Activated gamma-delta T cell treated with anti-CD3 and anti-CD28 coated beads, Interleukin-2, amount 50 U/mL, for 16 hours (primary cell): ENCODE results near the gene ATP6V0A1.
"Not testable (repeated sequence)": the region's sequence is repeated elsewhere in the genome, so short reads cannot be mapped to it uniquely, and the experiment has no call there.

Source experiments
- DNase-seq: peaks from one replicate; pipeline ENCODE4 v3.0.0-alpha.2; 2020; ENCODE audit warnings: low read depth

The ATP6V0A1 gene

GRCh38 chr17:42477173-42477572 is 18.5 kb downstream of the ATP6V0A1 start:
- no peak for DNase-seq

- not testable (repeated sequence) for DNase-seq
These were observed 19.1 kb downstream of the ATP6V0A1 start for GRCh38 chr17:42477824-42478223.

GRCh38 chr17:42484304-42484703 is 25.6 kb downstream of the ATP6V0A1 start:
- peak; percentile 69 for DNase-seq

GRCh38 chr17:42485680-42486079 is 27.0 kb downstream of the ATP6V0A1 start:
- DNase-seq = no peak

- no peak for DNase-seq
These were observed 29.4 kb downstream of the ATP6V0A1 start for GRCh38 chr17:42488032-42488431.

GRCh38 chr17:42493319-42493718 is 34.6 kb downstream of the ATP6V0A1 start:
- DNase-seq = no peak

GRCh38 chr17:42494673-42495072 is 36.0 kb downstream of the ATP6V0A1 start:
- no peak for DNase-seq

- DNase-seq = no peak
These were observed 40.1 kb downstream of the ATP6V0A1 start for GRCh38 chr17:42498828-42499227.

- no peak for DNase-seq
These were observed 43.4 kb downstream of the ATP6V0A1 start for GRCh38 chr17:42502091-42502490.

- no peak for DNase-seq
These were observed 44.2 kb downstream of the ATP6V0A1 start for GRCh38 chr17:42502926-42503325.

- no peak for DNase-seq
These were observed 49.0 kb downstream of the ATP6V0A1 start for GRCh38 chr17:42507671-42508070.

- DNase-seq = no peak
These were observed 49.9 kb downstream of the ATP6V0A1 start for GRCh38 chr17:42508426-42509165.

- no peak for DNase-seq
These were observed 50.7 kb downstream of the ATP6V0A1 start for GRCh38 chr17:42509409-42509808.

- no peak for DNase-seq
These were observed 51.2 kb downstream of the ATP6V0A1 start for GRCh38 chr17:42509841-42510240.

- no peak for DNase-seq
These were observed 53.6 kb downstream of the ATP6V0A1 start for GRCh38 chr17:42512246-42512645.

- DNase-seq = no peak
These were observed 54.1 kb downstream of the ATP6V0A1 start for GRCh38 chr17:42512733-42513251.

GRCh38 chr17:42513686-42514085 is 55.0 kb downstream of the ATP6V0A1 start:
- DNase-seq = no peak

GRCh38 chr17:42514279-42514678 is 55.6 kb downstream of the ATP6V0A1 start:
- no peak for DNase-seq

GRCh38 chr17:42514867-42515266 is 56.2 kb downstream of the ATP6V0A1 start:
- DNase-seq = no peak

- DNase-seq = peak; percentile 69
These were observed 58.8 kb downstream of the ATP6V0A1 start for GRCh38 chr17:42517516-42517915.

- no peak for DNase-seq
These were observed 59.5 kb downstream of the ATP6V0A1 start for GRCh38 chr17:42518046-42518754.

GRCh38 chr17:42518755-42519545 is 60.3 kb downstream of the ATP6V0A1 start:
- DNase-seq = no peak
